Measurements from ENCODE around the gene ST8SIA5. TPM values are rescaled to one million over a fixed set of nuclear protein-coding genes. Genes with fewer than 3 reads are reported as not detected.

The ST8SIA5 gene
- total and polyA plus RNA-seq, 5 donors, result 3.4 to 16.0 (median 10.3) TPM

- H3K27ac ChIP-seq (ENCODE audit: low read length), result no peak overlapping the region
- ATAC-seq (no peak), DNase-seq (no peak)
- H3K4me3 ChIP-seq (ENCODE audit: low read length), result no peak overlapping the region
- H3K27me3 ChIP-seq (ENCODE audit: control insufficient read depth, insufficient read depth), result no peaks in the 10 kb centered on the region
- intact Hi-C loops (cut with DNase I), result loop anchor here in 3 of 4 donors (10.0 kb wide), 3 partner anchors 384 to 524 kb away; no protein-coding TSS in a partner anchor
- no peaks in the 10 kb centered on the region for H3K4me1 ChIP-seq (ENCODE audit: control insufficient read depth, insufficient read depth, low read length)
- no peaks in the 10 kb centered on the region for H3K9me3 ChIP-seq (ENCODE audit: control insufficient read depth, low read length)
- WGBS, result 77% methylated on average over 6 of the region's 6 CpGs
Measured at GRCh38 chr18:46668694-46669093, 88.2 kb downstream of the ST8SIA5 start.

- Histone ChIP-seq H3K9me3 (ENCODE audit: control insufficient read depth, low read length) (no peaks in the 10 kb centered on the region), H3K4me3 (ENCODE audit: low read length) (no peak overlapping the region), H3K4me1 (ENCODE audit: control insufficient read depth, insufficient read depth, low read length) (no peaks in the 10 kb centered on the region), H3K27ac (ENCODE audit: low read length) (no peak overlapping the region), H3K27me3 (ENCODE audit: control insufficient read depth, insufficient read depth) (no peaks in the 10 kb centered on the region)
- intact Hi-C loops (cut with DNase I), result loop anchor here in 3 of 4 donors (10.0 kb wide), 3 partner anchors 383 to 523 kb away; no protein-coding TSS in a partner anchor
- 73% methylated on average over 11 of the region's 11 CpGs for WGBS
- DNase-seq (no peak), ATAC-seq (no peak)
Measured at GRCh38 chr18:46668135-46668534, 88.7 kb downstream of the ST8SIA5 start.

- Histone ChIP-seq H3K4me3 (ENCODE audit: low read length) (no peak overlapping the region), H3K4me1 (ENCODE audit: control insufficient read depth, insufficient read depth, low read length) (no peaks in the 10 kb centered on the region), H3K9me3 (ENCODE audit: control insufficient read depth, low read length) (no peaks in the 10 kb centered on the region), H3K27me3 (ENCODE audit: control insufficient read depth, insufficient read depth) (no peaks in the 10 kb centered on the region), H3K27ac (ENCODE audit: low read length) (no peak overlapping the region)
- 96% methylated on average over 1 of the region's 1 CpG for WGBS
- intact Hi-C loops (cut with DNase I), result loop anchor here (5.0 to 10.0 kb wide), 4 partner anchors 379 to 519 kb away; no protein-coding TSS in a partner anchor
- no peak for DNase-seq
- ATAC-seq, result no peak
Measured at GRCh38 chr18:46663539-46663938, 93.3 kb downstream of the ST8SIA5 start.

GRCh38 chr18:46660957-46661749 lies 95.7 kb downstream of the ST8SIA5 start:
- no peaks in the 10 kb centered on the region for H3K9me3 ChIP-seq (ENCODE audit: control insufficient read depth, low read length)
- H3K4me3 ChIP-seq (ENCODE audit: low read length), result no peak overlapping the region
- H3K27ac ChIP-seq (ENCODE audit: low read length), result no peak overlapping the region
- intact Hi-C loops (cut with DNase I), result loop anchor here (5.0 to 10.0 kb wide), 4 partner anchors 376 to 516 kb away; no protein-coding TSS in a partner anchor
- ATAC-seq (peak in 1 of 2 donors; percentile 34), DNase-seq (peak in 1 of 3 donors; percentile 25)
- no peaks in the 10 kb centered on the region for H3K27me3 ChIP-seq (ENCODE audit: control insufficient read depth, insufficient read depth)
- H3K4me1 ChIP-seq (ENCODE audit: control insufficient read depth, insufficient read depth, low read length), result no peaks in the 10 kb centered on the region
- WGBS, result 62% methylated on average over 9 of the region's 9 CpGs

- Histone ChIP-seq H3K27me3 (ENCODE audit: control insufficient read depth, insufficient read depth) (no peaks in the 10 kb centered on the region), H3K9me3 (ENCODE audit: control insufficient read depth, low read length) (no peaks in the 10 kb centered on the region), H3K4me1 (ENCODE audit: control insufficient read depth, insufficient read depth, low read length) (no peaks in the 10 kb centered on the region), H3K27ac (ENCODE audit: low read length) (no peak overlapping the region), H3K4me3 (ENCODE audit: low read length) (no peak overlapping the region)
- DNase-seq (no peak), ATAC-seq (no peak)
- WGBS, result 86% methylated on average over 3 of the region's 3 CpGs
- intact Hi-C loops (cut with DNase I), result loop anchor here in 3 of 4 donors (2.0 to 10.0 kb wide), 7 partner anchors 102 to 515 kb away; a partner anchor contains a TSS
Measured at GRCh38 chr18:46659484-46659883, 97.4 kb downstream of the ST8SIA5 start.

GRCh38 chr18:46657115-46657955 lies 99.5 kb downstream of the ST8SIA5 start, which contains the start of gene LOXHD1:
LOXHD1 (minus strand) TSS chr18:46657220; CDS start chr18:46657033, 187 bp downstream.
- Histone ChIP-seq H3K4me1 (ENCODE audit: control insufficient read depth, insufficient read depth, low read length) (no peaks in the 10 kb centered on the region), H3K27me3 (ENCODE audit: control insufficient read depth, insufficient read depth) (no peaks in the 10 kb centered on the region), H3K4me3 (ENCODE audit: low read length) (no peak within 1 kb of the TSS), H3K9me3 (ENCODE audit: control insufficient read depth, low read length) (no peaks in the 10 kb centered on the region), H3K27ac (ENCODE audit: low read length) (no peak within 1 kb of the TSS)
- ATAC-seq (no peak), DNase-seq (no peak)
- WGBS, result 77% methylated on average over 25 of the region's 25 CpGs
- intact Hi-C loops (cut with DNase I), result loop anchor here in 3 of 4 donors (5.0 to 10.0 kb wide), 6 partner anchors 100 to 513 kb away; a partner anchor contains a TSS

- Histone ChIP-seq H3K27ac (ENCODE audit: low read length) (no peak overlapping the region), H3K27me3 (ENCODE audit: control insufficient read depth, insufficient read depth) (no peaks in the 10 kb centered on the region), H3K9me3 (ENCODE audit: control insufficient read depth, low read length) (no peaks in the 10 kb centered on the region), H3K4me3 (ENCODE audit: low read length) (no peak overlapping the region), H3K4me1 (ENCODE audit: control insufficient read depth, insufficient read depth, low read length) (no peaks in the 10 kb centered on the region)
- ATAC-seq (no peak), DNase-seq (no peak)
- 80% methylated on average over 27 of the region's 27 CpGs for WGBS
- intact Hi-C loops (cut with DNase I), result loop anchor here in 3 of 4 donors (5.0 to 10.0 kb wide), 6 partner anchors 99 to 512 kb away; a partner anchor contains a TSS
Measured at GRCh38 chr18:46656326-46657114, 100.3 kb downstream of the ST8SIA5 start.

- DNase-seq, result no peak
Measured at GRCh38 chr18:46652372-46652771, 104.5 kb downstream of the ST8SIA5 start.

GRCh38 chr18:46650681-46651080 lies 106.2 kb downstream of the ST8SIA5 start:
- ATAC-seq (no peak), DNase-seq (no peak)
- Histone ChIP-seq H3K4me3 (ENCODE audit: low read length) (no peak overlapping the region), H3K9me3 (ENCODE audit: control insufficient read depth, low read length) (no peaks in the 10 kb centered on the region), H3K27me3 (ENCODE audit: control insufficient read depth, insufficient read depth) (no peaks in the 10 kb centered on the region), H3K4me1 (ENCODE audit: control insufficient read depth, insufficient read depth, low read length) (no peaks in the 10 kb centered on the region), H3K27ac (ENCODE audit: low read length) (no peak overlapping the region)
- intact Hi-C loops (cut with DNase I), result loop anchor here in 2 of 4 donors (10.0 kb wide), 3 partner anchors 96 to 506 kb away; no protein-coding TSS in a partner anchor
- WGBS, result 73% methylated on average over 4 of the region's 4 CpGs

More at GRCh38 chr18:46652372-46652771, 104.5 kb downstream of the ST8SIA5 start:
- no peak for ATAC-seq
- Histone ChIP-seq H3K4me1 (ENCODE audit: control insufficient read depth, insufficient read depth, low read length) (no peaks in the 10 kb centered on the region), H3K27ac (ENCODE audit: low read length) (no peak overlapping the region), H3K4me3 (ENCODE audit: low read length) (no peak overlapping the region), H3K9me3 (ENCODE audit: control insufficient read depth, low read length) (no peaks in the 10 kb centered on the region), H3K27me3 (ENCODE audit: control insufficient read depth, insufficient read depth) (no peaks in the 10 kb centered on the region)
- intact Hi-C loops (cut with DNase I), result loop anchor here in 2 of 4 donors (10.0 kb wide), 3 partner anchors 98 to 508 kb away; no protein-coding TSS in a partner anchor
